PC-3 (cell line): ENCODE data around the gene SLC13A4. TPM values are rescaled to one million over a fixed set of nuclear protein-coding genes. Genes with fewer than 3 reads are reported as not detected.

ENCODE experiments used
- ATAC-seq: fragments of 200-7000 bp; cut with Tn5 transposase; 2 replicates; pipeline ENCODE4 v1.9.1; 2020; ENCODE audit warnings: mild to moderate bottlenecking, moderate library complexity
- BruUV-seq: library from RNA; stranded (reverse); fragments of 400-500 nt; replicated peaks from 2 replicates; lab custom pipeline; 2021; lab: Mats Ljungman, UMichigan
- CTCF ChIA-PET: fragments of 300-600 bp; sonication (Branson Sonifier 250); formaldehyde crosslinking; loops from one replicate; lab custom pipeline; 2022; ENCODE audit warnings: antibody characterized with exemption; lab: Charles Lee
- POLR2A ChIA-PET: fragments of 300-600 bp; sonication (Branson Sonifier 250); formaldehyde crosslinking; loops from one replicate; lab custom pipeline; 2022; ENCODE audit warnings: antibody characterized with exemption; ENCODE audit not compliant: unreplicated experiment; lab: Charles Lee
- DNase-seq: peaks from one replicate; pipeline ENCODE4 v3.0.0-alpha.2; 2015
- H2AFZ ChIP-seq: fragments of 300-600 bp; sonication (generic); 2 replicates; pipeline ENCODE4 v1.6.0; 2016; ENCODE audit warnings: antibody characterized with exemption, low read length
- H3F3A ChIP-seq: fragments of 300-600 bp; sonication (generic); one replicate; pipeline ENCODE4 v1.6.0; 2017; ENCODE audit warnings: antibody characterized with exemption, low read length, control low read depth, mild to moderate bottlenecking; ENCODE audit not compliant: unreplicated experiment
- H3K27ac ChIP-seq: fragments of 300-600 bp; sonication (generic); 2 replicates; pipeline ENCODE4 v1.5.1; 2016; ENCODE audit warnings: mild to moderate bottlenecking, low read length
- H3K27me3 ChIP-seq: fragments of 300-600 bp; sonication (generic); 2 replicates; pipeline ENCODE4 v1.6.1; 2016; ENCODE audit warnings: low read length, mixed read lengths
- H3K36me3 ChIP-seq: fragments of 300-600 bp; sonication (generic); 2 replicates; pipeline ENCODE4 v1.6.1; 2016; ENCODE audit warnings: low read depth, mixed run types, low read length, mixed read lengths
- H3K4me1 ChIP-seq: fragments of 300-600 bp; sonication (generic); 2 replicates; pipeline ENCODE4 v1.5.1; 2016; ENCODE audit warnings: low read length; ENCODE audit not compliant: insufficient read depth
- H3K4me2 ChIP-seq: fragments of 300-600 bp; sonication (generic); 2 replicates; pipeline ENCODE4 v1.6.0; 2016; ENCODE audit warnings: low read length
- H3K4me3 ChIP-seq: fragments of 300-600 bp; sonication (generic); 2 replicates; pipeline ENCODE4 v1.5.1; 2016; ENCODE audit warnings: mild to moderate bottlenecking, low read length, mixed read lengths
- H3K79me2 ChIP-seq: fragments of 300-600 bp; sonication (generic); 2 replicates; pipeline ENCODE4 v1.6.1; 2017; ENCODE audit warnings: low read length, mixed read lengths
- H3K9ac ChIP-seq: fragments of 300-600 bp; sonication (generic); 2 replicates; pipeline ENCODE4 v1.6.0; 2016; ENCODE audit warnings: mild to moderate bottlenecking, low read length
- H3K9me2 ChIP-seq: fragments of 300-600 bp; sonication (generic); replicated peaks from 2 replicates; pipeline ENCODE4 v1.6.1; 2016; ENCODE audit warnings: mixed run types, low read length, mixed read lengths
- H3K9me3 ChIP-seq: fragments of 300-600 bp; sonication (generic); 2 replicates; pipeline ENCODE4 v1.6.1; 2016; ENCODE audit warnings: low read length, mixed read lengths
- H4K20me1 ChIP-seq: fragments of 300-600 bp; sonication (generic); 2 replicates; pipeline ENCODE4 v1.6.1; 2016; ENCODE audit warnings: low read length, mixed read lengths
- CTCF ChIP-seq: fragments of 300-600 bp; sonication (generic); conservative IDR thresholded peaks from 2 replicates; pipeline ENCODE4 v1.5.1; 2017; ENCODE audit warnings: antibody characterized with exemption, low read depth, mild to moderate bottlenecking, low read length
- EZH2 ChIP-seq: fragments of 300-600 bp; sonication (generic); IDR thresholded peaks from one replicate; pipeline ENCODE4 v1.6.1; 2017; ENCODE audit warnings: antibody characterized with exemption, mild to moderate bottlenecking, low read length; ENCODE audit not compliant: unreplicated experiment
- EZH2phosphoT487 ChIP-seq: fragments of 300-600 bp; sonication (generic); IDR thresholded peaks from 2 replicates; pipeline ENCODE4 v1.6.1; 2018; ENCODE audit warnings: mild to moderate bottlenecking, antibody characterized with exemption, low read length, borderline replicate concordance
- intact Hi-C: fragments of 100-400 bp; cut with micrococcal nuclease; formaldehyde crosslinking; loops from 2 replicates; pipeline ENCODE4 v1.9.0; 2023
- total RNA-seq: library from RNA; depleted of rRNA; stranded (reverse); fragments of >200 nt; gene quantifications from 2 replicates; pipeline ENCODE4 v1.2.3, GENCODE V29; 2014

Gene SLC13A4
- total RNA-seq, 1 experiment from 2014 or later: not detected

- peak; percentile 76 for DNase-seq
- H3K4me2 ChIP-seq: peak overlapping the region; percentile 25
Measured at GRCh38 chr7:135673360-135673706, 54.7 kb downstream of the SLC13A4 start.

GRCh38 chr7:135672560-135673359 lies 55.2 kb downstream of the SLC13A4 start:
- ChIA-PET POLR2A (interaction anchor here (0.9 kb wide), 1 partner anchor 125 kb away, joined by 6 read pairs; no protein-coding TSS in a partner anchor), CTCF (interaction anchor here (0.5 to 1.4 kb wide), 5 partner anchors 35 to 124 kb away, joined by 3 to 9 read pairs (median 4); no protein-coding TSS in a partner anchor)
- H3K9me3 ChIP-seq: no peaks in the 10 kb centered on the region
- H3K9me2 ChIP-seq: no peaks in the 10 kb centered on the region
- peak overlapping the region; percentile 57 for H3K27ac ChIP-seq
- H3K4me3 ChIP-seq: peak overlapping the region; percentile 19; the same call in 1 of the 2 replicates
- H4K20me1 ChIP-seq: peaks cover 7% of the 10 kb centered on the region; the same call in 1 of the 2 replicates
- 0 out of 2 replicates have a peak overlapping the region, but pooled peaks have one; percentile 7 for H3K9ac ChIP-seq
- TF ChIP-seq CTCF (peak; percentile 90), EZH2phosphoT487 (no peak)
- peak; percentile 84 for ATAC-seq
- peaks cover 9% of the 10 kb centered on the region for H3K36me3 ChIP-seq
- intact Hi-C loops: loop anchor here (1.0 to 5.0 kb wide), 7 partner anchors 42 to 1920 kb away; no protein-coding TSS in a partner anchor
- H3K79me2 ChIP-seq: peaks cover 53% of the 10 kb centered on the region
- peaks cover 27% of the 10 kb centered on the region for H3K4me1 ChIP-seq
- no peak overlapping the region for H2AFZ ChIP-seq
- DNase-seq: peak; percentile 75
- peak overlapping the region; percentile 25 for H3K4me2 ChIP-seq
- H3K27me3 ChIP-seq: no peaks in the 10 kb centered on the region
- H3F3A ChIP-seq: no peaks in the 10 kb centered on the region
- BruUV-seq: no TSS peak

More at GRCh38 chr7:135673360-135673706, 54.7 kb downstream of the SLC13A4 start:
- ChIA-PET POLR2A (interaction anchor here (0.9 kb wide), 1 partner anchor 124 kb away, joined by 6 read pairs; no protein-coding TSS in a partner anchor), CTCF (interaction anchor here (0.7 to 1.4 kb wide), 3 partner anchors 41 to 124 kb away, joined by 4 to 9 read pairs (median 6); no protein-coding TSS in a partner anchor)
- ATAC-seq: peak; percentile 72
- TF ChIP-seq EZH2phosphoT487 (no peak), CTCF (no peak), EZH2 (no peak)
- Histone ChIP-seq H3K27me3 (no peaks in the 10 kb centered on the region), H3K4me3 (peak overlapping the region; percentile 19; the same call in 1 of the 2 replicates), H3K4me1 (peaks cover 33% of the 10 kb centered on the region), H3K27ac (peak overlapping the region; percentile 57), H3K9me2 (no peaks in the 10 kb centered on the region), H2AFZ (no peak overlapping the region), H3F3A (no peaks in the 10 kb centered on the region), H3K36me3 (peaks cover 9% of the 10 kb centered on the region), H3K9ac (0 out of 2 replicates have a peak overlapping the region, but pooled peaks have one; percentile 7), H3K79me2 (peaks cover 47% of the 10 kb centered on the region), H4K20me1 (peaks cover 7% of the 10 kb centered on the region; the same call in 1 of the 2 replicates), H3K9me3 (no peaks in the 10 kb centered on the region)
- no TSS peak for BruUV-seq
- intact Hi-C loops: loop anchor here (1.0 to 5.0 kb wide), 6 partner anchors 41 to 1919 kb away; no protein-coding TSS in a partner anchor
